WTC11 (cell line): ENCODE data around the gene CFAP157. TPM values are rescaled to one million over a fixed set of nuclear protein-coding genes. Genes with fewer than 3 reads are reported as not detected.

Experiments
- ATAC-seq: fragments of 200-7000 bp; cut with Tn5 transposase; 2 replicates; pipeline ENCODE4 v1.10.0; 2021; ENCODE audit warnings: mild to moderate bottlenecking, moderate library complexity
- CTCF ChIA-PET: fragments of 300-600 bp; sonication (Branson Sonifier 250); formaldehyde crosslinking; loops from one replicate; lab custom pipeline; 2021; ENCODE audit warnings: antibody characterized with exemption; lab: Charles Lee
- POLR2A ChIA-PET: fragments of 350-600 bp; sonication (Branson Sonifier 250); formaldehyde crosslinking; loops from one replicate; lab custom pipeline; 2021; ENCODE audit warnings: antibody characterized with exemption; lab: Charles Lee
- DNase-seq: peaks from one replicate; pipeline ENCODE4 v3.0.0; 2021; ENCODE audit warnings: low spot score
- H3K27ac Mint-ChIP-seq: 2 replicates; pipeline ENCODE4 v1.8.0; 2021; ENCODE audit warnings: mixed read lengths
- H3K27me3 Mint-ChIP-seq: 2 replicates; pipeline ENCODE4 v1.8.0; 2021; ENCODE audit warnings: low read depth, mild to moderate bottlenecking, moderate library complexity, mixed read lengths
- H3K36me3 Mint-ChIP-seq: 2 replicates; pipeline ENCODE4 v1.8.0; 2021; ENCODE audit warnings: mixed read lengths
- H3K4me1 Mint-ChIP-seq: 2 replicates; pipeline ENCODE4 v1.8.0; 2022; ENCODE audit warnings: mixed read lengths
- H3K4me3 Mint-ChIP-seq: 2 replicates; pipeline ENCODE4 v1.8.0; 2021; ENCODE audit warnings: mild to moderate bottlenecking, moderate library complexity, mixed read lengths
- H3K9me3 Mint-ChIP-seq: 2 replicates; pipeline ENCODE4 v1.8.0; 2021; ENCODE audit warnings: mixed read lengths
- ATF1 ChIP-seq: sonication (generic); formaldehyde crosslinking; IDR thresholded peaks from 2 replicates; pipeline ENCODE4 v1.8.1; 2023; ENCODE audit warnings: mild to moderate bottlenecking, moderate library complexity, missing genetic modification reagents
- FOXK1 ChIP-seq: sonication (generic); formaldehyde crosslinking; IDR thresholded peaks from 2 replicates; pipeline ENCODE4 v1.8.0; 2022; ENCODE audit warnings: mild to moderate bottlenecking, moderate library complexity, missing genetic modification reagents
- JUN ChIP-seq: sonication (generic); formaldehyde crosslinking; IDR thresholded peaks from 2 replicates; pipeline ENCODE4 v1.8.0; 2023; ENCODE audit warnings: mild to moderate bottlenecking, missing genetic modification reagents
- KAT7 ChIP-seq: sonication (generic); formaldehyde crosslinking; IDR thresholded peaks from 2 replicates; pipeline ENCODE4 v1.8.1; 2023; ENCODE audit warnings: missing genetic modification reagents, mild to moderate bottlenecking, borderline replicate concordance
- MYBL2 ChIP-seq: sonication (generic); formaldehyde crosslinking; IDR thresholded peaks from 2 replicates; pipeline ENCODE4 v1.8.1; 2023; ENCODE audit warnings: mild to moderate bottlenecking, moderate library complexity, missing genetic modification reagents
- NFYB ChIP-seq: sonication (generic); formaldehyde crosslinking; conservative IDR thresholded peaks from 2 replicates; pipeline ENCODE4 v1.8.0; 2022; ENCODE audit warnings: low read depth, missing genetic modification reagents
- RELA ChIP-seq: sonication (generic); formaldehyde crosslinking; IDR thresholded peaks from 2 replicates; pipeline ENCODE4 v1.8.1; 2022; ENCODE audit warnings: missing genetic modification reagents, mild to moderate bottlenecking, borderline replicate concordance
- SP1 ChIP-seq: sonication (generic); formaldehyde crosslinking; conservative IDR thresholded peaks from 2 replicates; pipeline ENCODE4 v1.8.1; 2022; ENCODE audit warnings: missing genetic modification reagents
- ZNF263 ChIP-seq: sonication (generic); formaldehyde crosslinking; IDR thresholded peaks from 2 replicates; pipeline ENCODE4 v1.8.1; 2022; ENCODE audit warnings: low read depth, mild to moderate bottlenecking, moderate library complexity, missing genetic modification reagents
- ZNF317 ChIP-seq: sonication (generic); formaldehyde crosslinking; IDR thresholded peaks from 2 replicates; pipeline ENCODE4 v1.8.1; 2023; ENCODE audit warnings: low read depth, mild to moderate bottlenecking, moderate library complexity, missing genetic modification reagents, borderline replicate concordance
- ZNF396 ChIP-seq: fragments of 250-450 bp; sonication (Bioruptor Pico); IDR thresholded peaks from 2 replicates; pipeline ENCODE4 v1.8.0; 2021; ENCODE audit warnings: mild to moderate bottlenecking, moderate library complexity, borderline replicate concordance
- ZNF671 ChIP-seq: fragments of 250-450 bp; sonication (Bioruptor Pico); IDR thresholded peaks from 2 replicates; pipeline ENCODE4 v1.8.0; 2021; ENCODE audit warnings: mild to moderate bottlenecking
- total RNA-seq: library from RNA; stranded (reverse); gene quantifications from 3 replicates; pipeline ENCODE4 v1.2.3, GENCODE V29; 2021
- TF ChIP-seq, protein P1 (sequence below): sonication (generic); formaldehyde crosslinking; IDR thresholded peaks from 2 replicates; pipeline ENCODE4 v1.8.1; 2023; ENCODE audit warnings: mild to moderate bottlenecking, moderate library complexity, missing genetic modification reagents
- TF ChIP-seq, protein P2 (sequence below): sonication (generic); formaldehyde crosslinking; IDR thresholded peaks from 2 replicates; pipeline ENCODE4 v1.8.1; 2023; ENCODE audit warnings: mild to moderate bottlenecking, missing genetic modification reagents, moderate library complexity
- TF ChIP-seq, protein P3 (sequence below): sonication (generic); formaldehyde crosslinking; IDR thresholded peaks from 2 replicates; pipeline ENCODE4 v1.8.1; 2023; ENCODE audit warnings: mild to moderate bottlenecking, missing genetic modification reagents
- TF ChIP-seq, protein P4 (sequence below): sonication (generic); formaldehyde crosslinking; IDR thresholded peaks from 2 replicates; pipeline ENCODE4 v1.8.0; 2023; ENCODE audit warnings: missing genetic modification reagents, mild to moderate bottlenecking, borderline replicate concordance
- TF ChIP-seq, protein P5 (sequence below): sonication (generic); formaldehyde crosslinking; IDR thresholded peaks from 2 replicates; pipeline ENCODE4 v1.8.0; 2022; ENCODE audit warnings: mild to moderate bottlenecking, missing genetic modification reagents

The CFAP157 gene
- total RNA-seq, 1 experiment from 2014 or later, result 0.22 TPM

DNA sequence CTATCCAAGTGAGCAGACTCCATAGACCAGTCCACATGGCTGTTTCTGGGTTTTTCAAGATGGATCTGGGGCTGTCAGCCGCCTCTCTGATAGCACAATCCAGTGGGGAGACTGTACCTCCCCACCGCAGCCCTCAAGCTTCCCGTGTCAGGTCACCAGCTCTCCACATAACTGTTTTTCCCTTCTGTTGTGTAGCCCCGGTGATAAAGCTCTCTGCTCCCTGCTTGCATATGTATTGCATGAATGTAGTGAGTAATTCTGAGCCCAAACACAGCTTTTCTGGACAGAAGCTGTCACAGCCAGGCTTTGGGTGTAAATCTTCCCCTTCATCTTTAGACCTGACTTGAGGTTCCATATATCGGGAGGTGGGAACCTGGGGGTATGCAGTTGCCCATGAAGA lies 23.1 kb upstream of the CFAP157 start (continued):
- TF ChIP-seq, protein P1, sequence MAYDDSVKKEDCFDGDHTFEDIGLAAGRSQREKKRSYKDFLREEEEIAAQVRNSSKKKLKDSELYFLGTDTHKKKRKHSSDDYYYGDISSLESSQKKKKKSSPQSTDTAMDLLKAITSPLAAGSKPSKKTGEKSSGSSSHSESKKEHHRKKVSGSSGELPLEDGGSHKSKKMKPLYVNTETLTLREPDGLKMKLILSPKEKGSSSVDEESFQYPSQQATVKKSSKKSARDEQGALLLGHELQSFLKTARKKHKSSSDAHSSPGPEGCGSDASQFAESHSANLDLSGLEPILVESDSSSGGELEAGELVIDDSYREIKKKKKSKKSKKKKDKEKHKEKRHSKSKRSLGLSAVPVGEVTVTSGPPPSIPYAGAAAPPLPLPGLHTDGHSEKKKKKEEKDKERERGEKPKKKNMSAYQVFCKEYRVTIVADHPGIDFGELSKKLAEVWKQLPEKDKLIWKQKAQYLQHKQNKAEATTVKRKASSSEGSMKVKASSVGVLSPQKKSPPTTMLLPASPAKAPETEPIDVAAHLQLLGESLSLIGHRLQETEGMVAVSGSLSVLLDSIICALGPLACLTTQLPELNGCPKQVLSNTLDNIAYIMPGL (CRISPR knock-in tag), result no peak
- TF ChIP-seq, protein P2, sequence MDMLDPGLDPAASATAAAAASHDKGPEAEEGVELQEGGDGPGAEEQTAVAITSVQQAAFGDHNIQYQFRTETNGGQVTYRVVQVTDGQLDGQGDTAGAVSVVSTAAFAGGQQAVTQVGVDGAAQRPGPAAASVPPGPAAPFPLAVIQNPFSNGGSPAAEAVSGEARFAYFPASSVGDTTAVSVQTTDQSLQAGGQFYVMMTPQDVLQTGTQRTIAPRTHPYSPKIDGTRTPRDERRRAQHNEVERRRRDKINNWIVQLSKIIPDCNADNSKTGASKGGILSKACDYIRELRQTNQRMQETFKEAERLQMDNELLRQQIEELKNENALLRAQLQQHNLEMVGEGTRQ (CRISPR knock-in tag), result no peak
- TF ChIP-seq MYBL2 (CRISPR knock-in tag) (no peak), ZNF671 (CRISPR knock-in tag) (no peak), NFYB (no peak), KAT7 (CRISPR knock-in tag) (no peak), JUN (CRISPR knock-in tag) (no peak), ATF1 (no peak), ZNF396 (no peak), FOXK1 (no peak)
- TF ChIP-seq, protein P3, sequence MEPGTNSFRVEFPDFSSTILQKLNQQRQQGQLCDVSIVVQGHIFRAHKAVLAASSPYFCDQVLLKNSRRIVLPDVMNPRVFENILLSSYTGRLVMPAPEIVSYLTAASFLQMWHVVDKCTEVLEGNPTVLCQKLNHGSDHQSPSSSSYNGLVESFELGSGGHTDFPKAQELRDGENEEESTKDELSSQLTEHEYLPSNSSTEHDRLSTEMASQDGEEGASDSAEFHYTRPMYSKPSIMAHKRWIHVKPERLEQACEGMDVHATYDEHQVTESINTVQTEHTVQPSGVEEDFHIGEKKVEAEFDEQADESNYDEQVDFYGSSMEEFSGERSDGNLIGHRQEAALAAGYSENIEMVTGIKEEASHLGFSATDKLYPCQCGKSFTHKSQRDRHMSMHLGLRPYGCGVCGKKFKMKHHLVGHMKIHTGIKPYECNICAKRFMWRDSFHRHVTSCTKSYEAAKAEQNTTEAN, result no peak
- TF ChIP-seq, protein P4, sequence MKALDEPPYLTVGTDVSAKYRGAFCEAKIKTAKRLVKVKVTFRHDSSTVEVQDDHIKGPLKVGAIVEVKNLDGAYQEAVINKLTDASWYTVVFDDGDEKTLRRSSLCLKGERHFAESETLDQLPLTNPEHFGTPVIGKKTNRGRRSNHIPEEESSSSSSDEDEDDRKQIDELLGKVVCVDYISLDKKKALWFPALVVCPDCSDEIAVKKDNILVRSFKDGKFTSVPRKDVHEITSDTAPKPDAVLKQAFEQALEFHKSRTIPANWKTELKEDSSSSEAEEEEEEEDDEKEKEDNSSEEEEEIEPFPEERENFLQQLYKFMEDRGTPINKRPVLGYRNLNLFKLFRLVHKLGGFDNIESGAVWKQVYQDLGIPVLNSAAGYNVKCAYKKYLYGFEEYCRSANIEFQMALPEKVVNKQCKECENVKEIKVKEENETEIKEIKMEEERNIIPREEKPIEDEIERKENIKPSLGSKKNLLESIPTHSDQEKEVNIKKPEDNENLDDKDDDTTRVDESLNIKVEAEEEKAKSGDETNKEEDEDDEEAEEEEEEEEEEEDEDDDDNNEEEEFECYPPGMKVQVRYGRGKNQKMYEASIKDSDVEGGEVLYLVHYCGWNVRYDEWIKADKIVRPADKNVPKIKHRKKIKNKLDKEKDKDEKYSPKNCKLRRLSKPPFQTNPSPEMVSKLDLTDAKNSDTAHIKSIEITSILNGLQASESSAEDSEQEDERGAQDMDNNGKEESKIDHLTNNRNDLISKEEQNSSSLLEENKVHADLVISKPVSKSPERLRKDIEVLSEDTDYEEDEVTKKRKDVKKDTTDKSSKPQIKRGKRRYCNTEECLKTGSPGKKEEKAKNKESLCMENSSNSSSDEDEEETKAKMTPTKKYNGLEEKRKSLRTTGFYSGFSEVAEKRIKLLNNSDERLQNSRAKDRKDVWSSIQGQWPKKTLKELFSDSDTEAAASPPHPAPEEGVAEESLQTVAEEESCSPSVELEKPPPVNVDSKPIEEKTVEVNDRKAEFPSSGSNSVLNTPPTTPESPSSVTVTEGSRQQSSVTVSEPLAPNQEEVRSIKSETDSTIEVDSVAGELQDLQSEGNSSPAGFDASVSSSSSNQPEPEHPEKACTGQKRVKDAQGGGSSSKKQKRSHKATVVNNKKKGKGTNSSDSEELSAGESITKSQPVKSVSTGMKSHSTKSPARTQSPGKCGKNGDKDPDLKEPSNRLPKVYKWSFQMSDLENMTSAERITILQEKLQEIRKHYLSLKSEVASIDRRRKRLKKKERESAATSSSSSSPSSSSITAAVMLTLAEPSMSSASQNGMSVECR (CRISPR knock-in tag), result no peak

DNA sequence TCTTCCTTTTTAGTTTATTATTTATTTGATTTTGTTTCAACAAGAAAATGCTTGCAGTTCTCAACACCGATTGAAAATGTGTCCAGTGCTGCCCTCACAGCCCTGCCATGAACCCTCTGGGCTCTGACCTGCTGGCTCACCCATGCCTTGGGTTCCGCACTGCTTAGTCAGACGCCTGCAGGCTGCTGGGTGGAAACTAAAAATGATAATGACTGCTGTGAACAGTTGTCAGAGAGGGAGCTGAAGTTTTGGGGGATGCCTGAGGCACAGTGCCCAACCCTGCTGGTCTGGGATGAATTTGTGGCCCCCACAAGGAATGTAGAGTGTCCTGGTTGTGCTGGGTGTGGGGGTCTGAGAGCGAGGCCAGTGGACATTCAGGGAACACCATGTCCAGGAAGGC lies 22.2 kb upstream of the CFAP157 start:
- no peak overlapping the region for H3K27ac Mint-ChIP-seq

More for the DNA sequence above, 22.2 kb upstream of the CFAP157 start:
- Mint-ChIP-seq H3K27me3 (no peaks in the 10 kb centered on the region), H3K4me3 (no peak overlapping the region), H3K9me3 (peaks cover under 1% of the 10 kb centered on the region; the same call in 1 of the 2 replicates), H3K4me1 (no peaks in the 10 kb centered on the region), H3K36me3 (peaks cover 28% of the 10 kb centered on the region)
- no peak for ATAC-seq
- no peak for TF ChIP-seq ZNF317 (CRISPR knock-in tag)
- TF ChIP-seq MYBL2 (CRISPR knock-in tag), result no peak
- TF ChIP-seq, protein P5, sequence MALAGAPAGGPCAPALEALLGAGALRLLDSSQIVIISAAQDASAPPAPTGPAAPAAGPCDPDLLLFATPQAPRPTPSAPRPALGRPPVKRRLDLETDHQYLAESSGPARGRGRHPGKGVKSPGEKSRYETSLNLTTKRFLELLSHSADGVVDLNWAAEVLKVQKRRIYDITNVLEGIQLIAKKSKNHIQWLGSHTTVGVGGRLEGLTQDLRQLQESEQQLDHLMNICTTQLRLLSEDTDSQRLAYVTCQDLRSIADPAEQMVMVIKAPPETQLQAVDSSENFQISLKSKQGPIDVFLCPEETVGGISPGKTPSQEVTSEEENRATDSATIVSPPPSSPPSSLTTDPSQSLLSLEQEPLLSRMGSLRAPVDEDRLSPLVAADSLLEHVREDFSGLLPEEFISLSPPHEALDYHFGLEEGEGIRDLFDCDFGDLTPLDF (CRISPR knock-in tag), result no peak
- TF ChIP-seq, protein P3, result no peak
- no peak for TF ChIP-seq SP1 (CRISPR knock-in tag)
- no peak for TF ChIP-seq ZNF263
- TF ChIP-seq RELA (CRISPR knock-in tag), result no peak
- TF ChIP-seq, protein P4 (CRISPR knock-in tag), result no peak
- DNase-seq, result no peak
- ChIA-PET POLR2A (no interaction called here), CTCF (interaction anchor here (0.8 to 1.2 kb wide), 2 partner anchors 50 to 181 kb away, joined by 4 read pairs; partner anchors contain the start of gene TOR2A)
